ENCODE measurements around the gene AEBP2.

AEBP2 gene

GRCh38 chr12:19435831-19436497 lies 3.3 kb upstream of the AEBP2 start:
- Histone ChIP-seq H3K9ac (ENCODE audit: low read length) (no peak overlapping the region), H3K4me3 (ENCODE audit: low read depth, low read length, poor library complexity, severe bottlenecking) (no peak overlapping the region), H3K9me2 (ENCODE audit: low read depth, low read length) (no peaks in the 10 kb centered on the region), H2AFZ (ENCODE audit: low read length) (no peak overlapping the region), H3K27ac (ENCODE audit: low read depth, low read length, poor library complexity, severe bottlenecking) (no peak overlapping the region), H3K36me3 (ENCODE audit: insufficient read depth, low read length) (0 out of 2 replicates have a peak, but pooled peaks cover 5% of the 10 kb centered on the region), H3K4me1 (ENCODE audit: insufficient read depth, low read length, severe bottlenecking) (peaks cover 11% of the 10 kb centered on the region), H3K79me2 (ENCODE audit: insufficient read depth, low read length) (peaks cover 6% of the 10 kb centered on the region), H3K27me3 (ENCODE audit: insufficient read depth, low read length) (no peaks in the 10 kb centered on the region), H3K4me2 (ENCODE audit: low read length) (no peak overlapping the region), H3F3A (ENCODE audit: insufficient read depth, low read length) (no peaks in the 10 kb centered on the region), H4K20me1 (ENCODE audit: insufficient read depth, low read length) (no peaks in the 10 kb centered on the region), H3K9me3 (ENCODE audit: low read length) (no peaks in the 10 kb centered on the region)
- TF ChIP-seq CTCF (IDR thresholded peaks at IDR 0.05; ENCODE audit: low read length), result no peak
- no peak for TF ChIP-seq EZH2 (IDR thresholded peaks at IDR 0.05; ENCODE audit: borderline replicate concordance, low read length)

- Histone ChIP-seq H3K9me2 (ENCODE audit: low read depth, low read length) (no peaks in the 10 kb centered on the region), H3K79me2 (ENCODE audit: insufficient read depth, low read length) (peaks cover 16% of the 10 kb centered on the region), H3K36me3 (ENCODE audit: insufficient read depth, low read length) (peaks cover 12% of the 10 kb centered on the region; the same call in 1 of the 2 replicates), H3K27ac (ENCODE audit: low read depth, low read length, poor library complexity, severe bottlenecking) (no peak overlapping the region), H3K9ac (ENCODE audit: low read length) (no peak overlapping the region), H3K4me1 (ENCODE audit: insufficient read depth, low read length, severe bottlenecking) (peaks cover 15% of the 10 kb centered on the region), H3K9me3 (ENCODE audit: low read length) (no peaks in the 10 kb centered on the region), H4K20me1 (ENCODE audit: insufficient read depth, low read length) (no peaks in the 10 kb centered on the region), H3K4me2 (ENCODE audit: low read length) (no peak overlapping the region), H3K4me3 (ENCODE audit: low read depth, low read length, poor library complexity, severe bottlenecking) (no peak overlapping the region), H2AFZ (ENCODE audit: low read length) (no peak overlapping the region), H3K27me3 (ENCODE audit: insufficient read depth, low read length) (no peaks in the 10 kb centered on the region), H3F3A (ENCODE audit: insufficient read depth, low read length) (no peaks in the 10 kb centered on the region)
- TF ChIP-seq EZH2 (IDR thresholded peaks at IDR 0.05; ENCODE audit: borderline replicate concordance, low read length) (no peak), CTCF (IDR thresholded peaks at IDR 0.05; ENCODE audit: low read length) (no peak)
Observed at GRCh38 chr12:19436931-19437330, 2.4 kb upstream of the AEBP2 start.

GRCh38 chr12:19437996-19438395 lies 1.3 kb upstream of the AEBP2 start:
- no peak for TF ChIP-seq EZH2 (IDR thresholded peaks at IDR 0.05; ENCODE audit: borderline replicate concordance, low read length)
- H3K27ac ChIP-seq (ENCODE audit: low read depth, low read length, poor library complexity, severe bottlenecking), result no peak overlapping the region
- H4K20me1 ChIP-seq (ENCODE audit: insufficient read depth, low read length), result no peaks in the 10 kb centered on the region
- peaks cover 20% of the 10 kb centered on the region for H3K4me1 ChIP-seq (ENCODE audit: insufficient read depth, low read length, severe bottlenecking)
- H3K9me2 ChIP-seq (ENCODE audit: low read depth, low read length), result no peaks in the 10 kb centered on the region
- H3K36me3 ChIP-seq (ENCODE audit: insufficient read depth, low read length), result peaks cover 22% of the 10 kb centered on the region
- H3K4me3 ChIP-seq (ENCODE audit: low read depth, low read length, poor library complexity, severe bottlenecking), result no peak overlapping the region
- no peaks in the 10 kb centered on the region for H3F3A ChIP-seq (ENCODE audit: insufficient read depth, low read length)
- H3K79me2 ChIP-seq (ENCODE audit: insufficient read depth, low read length), result peaks cover 26% of the 10 kb centered on the region
- no peak overlapping the region for H2AFZ ChIP-seq (ENCODE audit: low read length)
- no peaks in the 10 kb centered on the region for H3K9me3 ChIP-seq (ENCODE audit: low read length)
- H3K27me3 ChIP-seq (ENCODE audit: insufficient read depth, low read length), result no peaks in the 10 kb centered on the region
- H3K4me2 ChIP-seq (ENCODE audit: low read length), result no peak overlapping the region
- no peak overlapping the region for H3K9ac ChIP-seq (ENCODE audit: low read length)
